IPS DF 6.9 (cell line): ENCODE data around the gene ADAMTSL2.

Experiments
- DNase-seq: peaks from one replicate; pipeline ENCODE4 v3.0.0-alpha.2; 2013; ENCODE audit warnings: low read depth, low spot score
- H3K27ac ChIP-seq: one replicate; pipeline ENCODE4 v1.5.1; 2013; ENCODE audit warnings: low read length, control low read depth
- H3K27me3 ChIP-seq: 2 replicates; pipeline ENCODE4 v1.6.1; 2013; ENCODE audit warnings: mild to moderate bottlenecking, low read length; ENCODE audit not compliant: control insufficient read depth, insufficient read depth
- H3K36me3 ChIP-seq: 2 replicates; pipeline ENCODE4 v1.6.1; 2013; ENCODE audit warnings: low read length; ENCODE audit not compliant: control insufficient read depth, insufficient read depth
- H3K4me1 ChIP-seq: 2 replicates; pipeline ENCODE4 v1.6.1; 2013; ENCODE audit warnings: low read length; ENCODE audit not compliant: control insufficient read depth, insufficient read depth
- H3K4me3 ChIP-seq: 2 replicates; pipeline ENCODE4 v1.5.1; 2013; ENCODE audit warnings: mild to moderate bottlenecking, low read length
- H3K9me3 ChIP-seq: 2 replicates; pipeline ENCODE4 v1.6.1; 2013; ENCODE audit warnings: low read length, inconsistent platforms; ENCODE audit not compliant: control insufficient read depth, insufficient read depth
- WGBS: extraction: QIAGEN DNeasy Blood & Tissue Kit; methylation state at CpG from one replicate; pipeline ENCODE4 v1.1.7; 2013; ENCODE audit warnings: mixed read lengths, missing lambda C conversion rate; ENCODE audit not compliant: insufficient read length, insufficient coverage; 5-methylcytosine and 5-hydroxymethylcytosine counted together

The ADAMTSL2 gene

DNA sequence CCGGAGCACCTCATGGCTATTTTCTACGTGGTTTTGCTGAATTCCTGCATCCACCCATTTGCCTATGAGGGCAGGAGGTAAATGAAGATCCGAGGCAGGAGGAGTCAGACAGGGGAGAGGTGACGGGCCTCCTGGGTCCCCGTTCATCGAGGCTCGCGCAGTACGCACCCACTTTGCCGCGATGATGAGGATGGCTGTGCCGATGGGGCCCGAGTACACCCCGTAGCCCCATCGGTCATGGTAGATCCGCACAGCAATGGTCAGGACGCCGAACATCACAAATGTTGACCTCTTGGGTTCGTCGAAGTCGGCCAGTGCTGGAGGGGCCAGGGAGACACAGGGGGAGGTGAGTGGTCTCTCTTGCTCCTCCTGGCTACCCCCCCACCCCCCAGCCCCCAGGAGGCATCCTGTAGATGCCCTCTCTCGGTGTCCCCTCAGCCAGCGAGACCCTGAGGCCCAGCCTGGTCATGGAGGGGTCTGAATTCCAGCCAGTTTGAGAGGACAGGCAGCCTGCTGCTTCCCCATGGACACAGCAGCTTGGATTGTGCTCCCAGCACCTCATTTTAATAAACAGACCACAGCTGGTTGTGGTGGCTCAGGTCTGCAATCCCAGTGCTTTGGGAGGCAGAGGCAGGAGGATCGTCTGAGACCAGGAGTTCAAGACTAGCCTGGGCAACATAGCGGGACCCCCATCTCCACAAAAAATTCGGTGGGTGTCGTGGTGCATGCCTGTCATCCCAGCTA lies 15.6 kb upstream of the ADAMTSL2 start:
- Histone ChIP-seq H3K36me3 (no peaks in the 10 kb centered on the region; the same call in 1 of the 2 replicates), H3K9me3 (no peaks in the 10 kb centered on the region), H3K27me3 (no peaks in the 10 kb centered on the region), H3K4me1 (no peaks in the 10 kb centered on the region), H3K4me3 (no peak overlapping the region), H3K27ac (no peak overlapping the region)
- no CpG with 5 or more reads among the region's 27 CpGs for WGBS
- DNase-seq: no peak

GRCh38 chr9:133519693-133520092 lies 14.8 kb upstream of the ADAMTSL2 start:
- Histone ChIP-seq H3K9me3 (no peaks in the 10 kb centered on the region), H3K4me3 (no peak overlapping the region), H3K4me1 (no peaks in the 10 kb centered on the region), H3K36me3 (no peaks in the 10 kb centered on the region; the same call in 1 of the 2 replicates), H3K27ac (no peak overlapping the region), H3K27me3 (no peaks in the 10 kb centered on the region)
- no CpG with 5 or more reads among the region's 7 CpGs for WGBS
- no peak for DNase-seq

DNA sequence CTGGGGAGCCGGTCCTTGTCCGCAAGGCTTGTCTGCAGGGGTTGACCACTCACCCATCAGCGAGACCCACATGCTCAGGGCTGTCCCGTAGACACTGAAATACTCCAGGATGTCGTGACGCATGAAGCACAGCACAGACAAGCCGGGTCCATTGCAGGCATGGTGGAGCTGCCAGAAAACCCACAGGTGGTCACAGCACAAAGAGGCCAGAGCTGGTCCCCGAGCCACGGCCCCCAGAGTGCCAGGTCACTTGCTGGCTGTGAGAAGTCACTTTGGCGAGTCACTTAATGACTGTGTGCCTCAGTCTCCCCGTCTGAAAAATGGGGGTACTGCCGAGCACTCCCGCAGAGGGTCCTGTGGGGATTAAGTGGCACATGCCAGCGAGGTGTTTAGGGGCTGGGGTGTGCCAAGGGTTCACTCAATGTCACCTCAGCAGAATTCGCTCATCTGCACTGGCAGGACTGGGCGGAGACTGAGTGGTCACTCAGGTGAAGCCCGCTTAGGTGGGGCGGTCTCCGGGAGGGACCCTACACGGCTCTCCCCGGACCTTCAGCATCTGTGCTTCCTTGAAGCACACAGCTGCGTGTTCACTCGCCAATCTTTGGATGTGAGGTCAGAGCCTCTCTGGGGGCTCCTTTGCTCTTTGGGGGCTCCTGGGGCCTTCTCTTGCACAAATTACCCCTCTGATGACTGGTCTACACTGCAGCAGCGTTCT lies 14.2 kb upstream of the ADAMTSL2 start:
- Histone ChIP-seq H3K4me3 (no peak overlapping the region), H3K27ac (no peak overlapping the region), H3K27me3 (no peaks in the 10 kb centered on the region), H3K9me3 (no peaks in the 10 kb centered on the region), H3K4me1 (no peaks in the 10 kb centered on the region), H3K36me3 (no peaks in the 10 kb centered on the region; the same call in 1 of the 2 replicates)
- WGBS: no CpG with 5 or more reads among the region's 24 CpGs
- no peak for DNase-seq

GRCh38 chr9:133521122-133522072 lies 13.1 kb upstream of the ADAMTSL2 start:
- Histone ChIP-seq H3K27me3 (no peaks in the 10 kb centered on the region), H3K4me1 (no peaks in the 10 kb centered on the region), H3K36me3 (no peaks in the 10 kb centered on the region; the same call in 1 of the 2 replicates), H3K27ac (no peak overlapping the region), H3K4me3 (no peak overlapping the region), H3K9me3 (no peaks in the 10 kb centered on the region)
- no peak for DNase-seq
- no CpG with 5 or more reads among the region's 21 CpGs for WGBS

GRCh38 chr9:133522073-133522910 lies 12.2 kb upstream of the ADAMTSL2 start:
- no CpG with 5 or more reads among the region's 14 CpGs for WGBS
- Histone ChIP-seq H3K9me3 (no peaks in the 10 kb centered on the region), H3K4me3 (no peak overlapping the region), H3K4me1 (peaks cover 3% of the 10 kb centered on the region), H3K27me3 (no peaks in the 10 kb centered on the region), H3K36me3 (no peaks in the 10 kb centered on the region), H3K27ac (no peak overlapping the region)
- no peak for DNase-seq

DNA sequence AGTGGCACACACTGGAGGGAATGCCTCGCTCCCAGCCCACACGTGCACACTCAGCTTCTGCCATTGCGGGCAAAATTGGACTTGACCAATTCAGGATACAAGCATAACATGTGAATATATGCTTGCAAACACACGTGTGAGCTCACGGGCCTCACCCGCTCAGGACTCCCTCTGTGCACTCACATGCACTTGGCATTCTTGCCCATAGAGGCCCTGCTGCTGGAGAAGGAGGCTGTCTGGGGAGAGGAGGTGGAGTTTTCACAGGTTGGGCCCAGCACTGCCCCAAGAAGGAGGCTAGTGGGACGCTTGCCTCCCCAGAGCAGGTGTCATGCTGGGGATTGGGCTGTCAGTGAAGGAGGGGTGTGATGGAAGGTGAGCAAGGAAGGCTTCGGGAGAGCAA lies 11.4 kb upstream of the ADAMTSL2 start:
- Histone ChIP-seq H3K27ac (no peak overlapping the region), H3K4me3 (no peak overlapping the region), H3K9me3 (no peaks in the 10 kb centered on the region), H3K4me1 (peaks cover 7% of the 10 kb centered on the region), H3K36me3 (no peaks in the 10 kb centered on the region), H3K27me3 (no peaks in the 10 kb centered on the region)
- DNase-seq: no peak
- WGBS: no CpG with 5 or more reads among the region's 8 CpGs

DNA sequence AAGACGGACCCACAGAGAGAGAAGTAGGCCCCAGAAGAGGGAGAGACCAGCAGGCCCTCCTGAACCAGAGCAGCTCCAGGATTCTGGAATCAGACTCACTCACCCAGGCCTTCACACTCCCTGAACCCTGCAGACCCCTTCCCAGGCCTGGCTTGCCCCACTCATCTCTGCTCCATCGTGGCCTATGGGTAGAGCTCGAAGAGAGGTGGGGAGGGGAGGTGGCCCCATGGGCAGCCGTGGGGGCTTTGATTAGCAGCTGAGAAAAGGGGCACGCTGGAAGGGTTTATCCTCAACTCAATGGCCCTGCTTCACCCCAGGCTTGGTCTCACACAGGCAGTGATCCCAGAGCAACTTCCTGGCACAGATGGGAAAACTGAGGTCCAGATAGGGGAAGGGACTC lies 10.4 kb upstream of the ADAMTSL2 start:
- H3K4me3 ChIP-seq: no peak overlapping the region
- no peaks in the 10 kb centered on the region for H3K27me3 ChIP-seq
- no peak for DNase-seq
- no CpG with 5 or more reads among the region's 5 CpGs for WGBS
- no peaks in the 10 kb centered on the region for H3K36me3 ChIP-seq
- H3K4me1 ChIP-seq: peaks cover 10% of the 10 kb centered on the region
- no peak overlapping the region for H3K27ac ChIP-seq
- no peaks in the 10 kb centered on the region for H3K9me3 ChIP-seq

DNA sequence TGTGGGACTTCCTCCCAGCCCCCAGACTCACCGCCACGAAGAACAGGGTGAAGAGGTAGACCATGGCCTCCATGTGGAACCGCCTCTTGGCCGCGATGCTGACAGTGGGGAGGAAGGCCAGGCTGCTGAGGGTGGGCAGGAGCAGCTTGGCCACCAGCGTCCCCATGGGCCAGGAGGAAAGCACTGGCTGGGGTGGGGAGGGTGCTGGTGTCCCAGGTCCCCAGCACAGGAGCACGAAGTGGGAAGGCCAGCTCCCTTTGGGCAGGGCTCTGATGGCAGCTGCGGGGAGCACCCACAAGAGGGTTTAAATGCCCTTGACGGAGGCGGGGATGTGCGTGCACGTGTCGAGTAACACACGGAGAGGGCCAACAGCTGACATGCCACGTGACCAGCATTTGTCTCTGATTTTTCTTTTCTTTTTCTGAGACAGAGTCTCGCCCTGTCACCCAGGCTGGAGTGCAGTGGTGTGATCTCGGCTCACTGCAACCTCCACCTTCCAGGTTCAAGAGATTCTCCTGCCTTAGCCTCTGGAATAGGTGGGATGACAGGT lies 9.8 kb upstream of the ADAMTSL2 start, which contains the start of gene MYMK:
Gene MYMK (minus strand): TSS at position 281 of the 550 bp plus-strand sequence. CDS start 115 bp downstream, at position 166.
- WGBS: no CpG with 5 or more reads among the region's 17 CpGs
- Histone ChIP-seq H3K4me3 (no peak within 1 kb of the TSS), H3K36me3 (no peaks in the 10 kb centered on the region), H3K27ac (no peak within 1 kb of the TSS), H3K27me3 (no peaks in the 10 kb centered on the region), H3K9me3 (no peaks in the 10 kb centered on the region), H3K4me1 (peaks cover 10% of the 10 kb centered on the region)
- DNase-seq: no peak

DNA sequence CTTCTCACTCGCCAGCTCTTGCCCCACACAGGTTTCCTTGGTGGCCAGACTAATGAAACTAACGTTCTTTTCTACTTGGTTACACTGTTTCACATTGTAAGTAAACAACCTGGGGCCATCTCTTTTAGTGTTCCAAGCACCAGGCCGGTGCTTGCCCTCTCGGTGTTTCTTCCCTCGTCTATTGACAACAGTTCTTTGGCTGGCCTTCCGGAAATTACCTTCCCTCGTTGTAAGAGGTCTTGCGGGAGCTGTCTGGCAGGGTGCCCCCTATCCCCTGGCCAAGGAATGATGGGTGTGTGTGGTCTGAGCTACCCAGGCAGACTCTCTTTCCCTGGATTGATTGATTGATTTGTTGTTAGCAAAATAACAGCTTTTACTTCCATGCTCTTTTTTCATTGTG lies 8.8 kb upstream of the ADAMTSL2 start:
- DNase-seq: no peak
- Histone ChIP-seq H3K36me3 (no peaks in the 10 kb centered on the region), H3K27me3 (no peaks in the 10 kb centered on the region), H3K4me1 (peaks cover 10% of the 10 kb centered on the region), H3K9me3 (no peaks in the 10 kb centered on the region), H3K4me3 (no peak overlapping the region), H3K27ac (no peak overlapping the region)
- WGBS: no CpG with 5 or more reads among the region's 8 CpGs
